Measurements from ENCODE around the gene ADGRD2. TPM values are rescaled to one million over a fixed set of nuclear protein-coding genes. Genes with fewer than 3 reads are reported as not detected.

The ADGRD2 gene
- total RNA-seq, 1 experiment from 2014 or later: not detected

GRCh38 chr9:124485201-124485600 lies 35.0 kb downstream of the ADGRD2 start:
- no peak overlapping the region for H2AFZ ChIP-seq (ENCODE audit: low read length)
- H3F3A ChIP-seq (ENCODE audit: low read length, unreplicated experiment): no peaks in the 10 kb centered on the region
- no peaks in the 10 kb centered on the region for H3K9me3 ChIP-seq (ENCODE audit: low read length)
- ATAC-seq: no peak
- H4K20me1 ChIP-seq (ENCODE audit: low read length): no peaks in the 10 kb centered on the region
- no TSS peak for BruUV-seq (replicated peaks)
- H3K79me2 ChIP-seq (ENCODE audit: low read length): no peaks in the 10 kb centered on the region
- H3K4me1 ChIP-seq (ENCODE audit: insufficient read depth, low read length): no peaks in the 10 kb centered on the region
- H3K27ac ChIP-seq (ENCODE audit: low read length): no peak overlapping the region
- no peak overlapping the region for H3K9ac ChIP-seq (ENCODE audit: low read length)
- TF ChIP-seq CTCF (conservative IDR thresholded peaks at IDR 0.05; ENCODE audit: low read depth, low read length) (no peak), EZH2phosphoT487 (IDR thresholded peaks at IDR 0.05; ENCODE audit: borderline replicate concordance, low read length) (no peak), EZH2 (IDR thresholded peaks at IDR 0.05; ENCODE audit: low read length, unreplicated experiment) (no peak)
- intact Hi-C loops (cut with micrococcal nuclease): no loop called here
- CTCF ChIA-PET: no interaction called here
- no peak for DNase-seq
- no peaks in the 10 kb centered on the region for H3K27me3 ChIP-seq (ENCODE audit: low read length)
- H3K9me2 ChIP-seq (replicated peaks; ENCODE audit: low read length): no peaks in the 10 kb centered on the region
- no peaks in the 10 kb centered on the region for H3K36me3 ChIP-seq (ENCODE audit: low read depth, low read length)
- POLR2A ChIA-PET (ENCODE audit: unreplicated experiment): no interaction called here
- no peak overlapping the region for H3K4me2 ChIP-seq (ENCODE audit: low read length)
- H3K4me3 ChIP-seq (ENCODE audit: low read length): no peak overlapping the region

GRCh38 chr9:124485936-124486335 lies 35.7 kb downstream of the ADGRD2 start:
- ChIA-PET CTCF (no interaction called here), POLR2A (ENCODE audit: unreplicated experiment) (no interaction called here)
- H3K9ac ChIP-seq (ENCODE audit: low read length): no peak overlapping the region
- BruUV-seq (replicated peaks): no TSS peak
- intact Hi-C loops (cut with micrococcal nuclease): no loop called here
- no peak overlapping the region for H2AFZ ChIP-seq (ENCODE audit: low read length)
- no peaks in the 10 kb centered on the region for H4K20me1 ChIP-seq (ENCODE audit: low read length)
- no peak overlapping the region for H3K27ac ChIP-seq (ENCODE audit: low read length)
- DNase-seq: no peak
- no peak for ATAC-seq
- no peak overlapping the region for H3K4me3 ChIP-seq (ENCODE audit: low read length)
- H3K4me1 ChIP-seq (ENCODE audit: insufficient read depth, low read length): no peaks in the 10 kb centered on the region
- H3K79me2 ChIP-seq (ENCODE audit: low read length): no peaks in the 10 kb centered on the region
- TF ChIP-seq CTCF (conservative IDR thresholded peaks at IDR 0.05; ENCODE audit: low read depth, low read length): no peak
- no peak for TF ChIP-seq EZH2 (IDR thresholded peaks at IDR 0.05; ENCODE audit: low read length, unreplicated experiment)
- TF ChIP-seq EZH2phosphoT487 (IDR thresholded peaks at IDR 0.05; ENCODE audit: borderline replicate concordance, low read length): no peak
- H3K27me3 ChIP-seq (ENCODE audit: low read length): no peaks in the 10 kb centered on the region
- H3F3A ChIP-seq (ENCODE audit: low read length, unreplicated experiment): no peaks in the 10 kb centered on the region
- no peaks in the 10 kb centered on the region for H3K36me3 ChIP-seq (ENCODE audit: low read depth, low read length)
- H3K4me2 ChIP-seq (ENCODE audit: low read length): no peak overlapping the region
- H3K9me2 ChIP-seq (replicated peaks; ENCODE audit: low read length): no peaks in the 10 kb centered on the region
- H3K9me3 ChIP-seq (ENCODE audit: low read length): no peaks in the 10 kb centered on the region

GRCh38 chr9:124486778-124487259 lies 36.6 kb downstream of the ADGRD2 start:
- no peak for ATAC-seq
- no peaks in the 10 kb centered on the region for H3K27me3 ChIP-seq (ENCODE audit: low read length)
- H3F3A ChIP-seq (ENCODE audit: low read length, unreplicated experiment): no peaks in the 10 kb centered on the region
- no peaks in the 10 kb centered on the region for H3K9me2 ChIP-seq (replicated peaks; ENCODE audit: low read length)
- CTCF ChIA-PET: no interaction called here
- H3K9me3 ChIP-seq (ENCODE audit: low read length): no peaks in the 10 kb centered on the region
- H4K20me1 ChIP-seq (ENCODE audit: low read length): no peaks in the 10 kb centered on the region
- intact Hi-C loops (cut with micrococcal nuclease): no loop called here
- DNase-seq: no peak
- no peaks in the 10 kb centered on the region for H3K4me1 ChIP-seq (ENCODE audit: insufficient read depth, low read length)
- no peaks in the 10 kb centered on the region for H3K79me2 ChIP-seq (ENCODE audit: low read length)
- no peaks in the 10 kb centered on the region for H3K36me3 ChIP-seq (ENCODE audit: low read depth, low read length)
- no peak overlapping the region for H2AFZ ChIP-seq (ENCODE audit: low read length)
- no TSS peak for BruUV-seq (replicated peaks)
- POLR2A ChIA-PET (ENCODE audit: unreplicated experiment): no interaction called here
- H3K27ac ChIP-seq (ENCODE audit: low read length): no peak overlapping the region
- H3K9ac ChIP-seq (ENCODE audit: low read length): no peak overlapping the region
- no peak overlapping the region for H3K4me2 ChIP-seq (ENCODE audit: low read length)
- TF ChIP-seq CTCF (conservative IDR thresholded peaks at IDR 0.05; ENCODE audit: low read depth, low read length): no peak
- TF ChIP-seq EZH2phosphoT487 (IDR thresholded peaks at IDR 0.05; ENCODE audit: borderline replicate concordance, low read length): no peak
- TF ChIP-seq EZH2 (IDR thresholded peaks at IDR 0.05; ENCODE audit: low read length, unreplicated experiment): no peak
- no peak overlapping the region for H3K4me3 ChIP-seq (ENCODE audit: low read length)

All from PC-3 (cell line).